NCI-H1092 treated with DMSO at 0.1 percent for 48 hours (cell line): ENCODE measurements around the gene SPRYD3.

ENCODE experiments used
- DNase-seq: peaks from one replicate; lab custom pipeline; 2025; lab: John Stamatoyannopoulos, UW

Gene SPRYD3

DNA sequence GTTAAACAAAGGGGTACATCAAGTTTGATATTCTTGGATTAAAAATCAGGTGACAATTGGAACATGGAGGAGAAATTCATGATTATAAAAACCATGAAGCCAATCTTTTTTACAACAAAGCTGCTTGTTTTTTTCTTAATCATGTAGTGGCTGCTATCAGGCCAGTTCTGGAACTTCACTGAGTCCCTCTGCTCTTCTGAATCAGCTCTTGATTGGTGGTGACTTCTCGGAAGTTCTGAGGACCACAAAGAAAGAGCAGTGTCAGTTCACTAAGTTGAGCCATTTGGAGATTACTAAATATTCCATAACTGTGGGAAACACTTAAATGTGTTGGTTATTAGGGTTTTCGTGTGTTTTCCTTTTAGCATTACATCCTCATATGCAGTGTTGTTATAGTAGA lies 64.5 kb downstream of the SPRYD3 start:
- no peak for DNase-seq
